HG03565 (cell line): ENCODE measurements around the gene UBXN11.
A peak's percentile ranks its signal among the peaks of the same experiment; 100 is the strongest.

Source experiments
- ATAC-seq: cut with Tn5 transposase; IDR thresholded peaks from one replicate; pipeline ENCODE4 v1.9.1; 2021; ENCODE audit warnings: mild to moderate bottlenecking, moderate library complexity; ENCODE audit not compliant: unreplicated experiment

The UBXN11 gene

DNA sequence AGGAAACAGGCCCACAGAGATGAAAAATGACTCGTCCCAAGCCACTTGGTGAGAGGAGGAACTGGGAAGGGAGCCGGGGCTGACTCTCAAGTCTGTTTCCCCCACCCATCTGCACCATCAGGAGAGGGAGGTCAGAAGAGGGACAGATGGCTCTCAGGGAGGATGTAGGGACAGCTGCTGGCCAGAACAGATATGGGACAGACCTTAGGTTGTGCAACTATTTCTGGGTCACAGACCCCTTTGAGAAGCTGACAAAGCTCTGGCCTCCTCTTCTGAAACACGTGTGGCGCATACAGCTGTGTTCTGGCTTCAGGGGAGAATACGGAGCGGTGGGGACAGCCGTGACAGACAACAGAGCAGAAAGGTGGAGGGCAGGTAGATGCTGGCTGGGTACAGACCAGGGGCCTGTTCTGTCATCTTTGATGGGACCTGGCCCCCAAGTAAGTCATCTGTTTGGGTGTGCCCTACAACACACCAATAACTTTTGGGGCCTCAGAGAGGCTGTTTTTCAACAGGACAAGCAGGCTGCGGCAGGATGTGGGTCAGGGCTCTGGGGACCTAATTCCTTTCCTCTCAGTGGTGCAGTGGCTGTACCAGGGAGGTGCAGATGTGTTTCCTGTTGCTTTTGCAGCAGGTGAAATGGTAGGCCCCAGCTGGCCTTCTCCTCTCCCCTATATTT is 19.3 kb downstream of the UBXN11 start:
- no peak for ATAC-seq

DNA sequence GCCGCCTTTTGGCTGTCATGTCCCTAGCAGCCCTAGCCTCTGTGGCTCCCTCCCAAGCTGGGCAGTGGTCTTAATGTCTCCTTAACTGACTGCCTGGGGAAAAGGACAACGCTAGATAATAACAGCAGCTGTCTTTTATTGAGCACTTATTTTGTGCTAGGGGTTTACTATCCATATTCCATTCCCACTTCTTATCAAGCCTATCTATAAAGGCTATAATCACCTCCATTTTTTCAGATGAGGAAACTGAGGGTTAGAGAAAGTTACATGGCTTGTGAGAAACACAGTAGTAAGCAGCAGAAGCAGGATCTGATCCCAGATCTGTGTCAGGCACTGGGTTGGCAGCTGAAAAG is 20.4 kb downstream of the UBXN11 start:
- ATAC-seq = no peak

DNA sequence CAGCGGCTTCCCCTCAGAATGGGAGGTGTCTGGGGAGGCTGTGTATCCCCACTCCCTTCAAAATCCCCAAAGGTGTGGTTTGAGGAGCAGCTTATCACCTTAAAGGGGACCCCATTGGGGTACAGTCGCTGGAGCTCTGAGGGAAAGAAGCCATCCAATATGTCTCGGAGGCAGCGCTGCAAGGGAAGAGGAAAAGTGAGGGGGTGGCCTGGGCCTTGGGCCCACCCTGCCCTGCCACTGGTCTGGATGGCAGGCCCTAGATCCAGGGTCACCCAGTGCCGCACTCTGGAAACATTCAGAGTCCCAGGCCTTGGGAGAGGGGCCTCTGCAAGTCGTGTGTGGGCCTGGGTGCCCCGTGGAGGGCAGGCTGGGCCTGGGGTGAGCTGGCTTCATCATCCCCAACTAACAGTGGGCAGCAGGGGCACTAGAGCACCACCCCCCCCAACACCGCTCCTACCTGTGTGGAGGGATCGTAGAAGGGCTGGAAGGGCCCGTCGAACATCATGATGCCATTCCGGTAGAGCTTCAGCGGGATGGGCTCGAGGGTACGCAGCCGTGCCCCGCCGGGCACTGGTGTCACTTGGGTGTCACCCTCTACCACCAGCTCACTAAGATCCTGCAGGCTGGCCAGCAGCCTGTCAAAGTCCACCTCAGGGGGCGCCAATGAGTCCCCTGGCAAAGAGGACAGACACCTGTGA is 20.9 kb downstream of the UBXN11 start:
- no peak for ATAC-seq

DNA sequence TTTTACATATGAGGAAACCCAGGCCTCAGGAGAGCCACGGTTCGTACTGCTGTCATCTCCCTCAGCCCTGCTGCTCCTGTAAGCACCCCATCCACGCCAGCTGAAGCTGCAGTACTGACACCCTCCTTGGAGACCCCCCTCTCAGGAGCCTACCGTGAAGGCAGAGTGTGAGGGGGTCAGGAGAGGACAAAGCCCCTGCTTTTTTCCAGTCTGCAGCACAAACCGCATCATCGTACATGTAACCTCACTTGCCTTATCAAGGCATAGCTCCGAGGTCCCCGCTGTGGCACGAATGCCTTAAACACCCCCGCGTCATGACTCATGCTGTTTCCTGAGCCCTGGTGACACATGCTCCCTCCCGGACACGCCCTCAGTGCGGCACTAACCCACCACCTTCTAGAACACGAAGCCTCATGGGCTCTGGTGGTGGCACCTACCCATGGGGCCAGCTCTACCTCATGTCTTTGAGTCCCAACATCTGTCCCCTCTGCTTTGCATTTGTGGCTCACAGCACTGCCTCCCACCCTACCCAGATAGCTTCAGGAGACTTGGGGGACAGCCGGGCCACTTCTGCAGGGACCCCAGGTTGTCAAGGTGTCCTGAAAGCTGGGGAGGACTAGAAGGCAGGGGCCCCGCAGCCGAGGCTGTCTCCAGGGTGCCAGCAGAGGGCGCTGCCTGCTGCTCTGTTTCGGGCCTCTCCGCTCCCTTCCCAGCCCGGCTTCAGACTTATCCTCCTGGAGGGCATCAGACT is 21.7 kb downstream of the UBXN11 start:
- peak; percentile 35 for ATAC-seq

DNA sequence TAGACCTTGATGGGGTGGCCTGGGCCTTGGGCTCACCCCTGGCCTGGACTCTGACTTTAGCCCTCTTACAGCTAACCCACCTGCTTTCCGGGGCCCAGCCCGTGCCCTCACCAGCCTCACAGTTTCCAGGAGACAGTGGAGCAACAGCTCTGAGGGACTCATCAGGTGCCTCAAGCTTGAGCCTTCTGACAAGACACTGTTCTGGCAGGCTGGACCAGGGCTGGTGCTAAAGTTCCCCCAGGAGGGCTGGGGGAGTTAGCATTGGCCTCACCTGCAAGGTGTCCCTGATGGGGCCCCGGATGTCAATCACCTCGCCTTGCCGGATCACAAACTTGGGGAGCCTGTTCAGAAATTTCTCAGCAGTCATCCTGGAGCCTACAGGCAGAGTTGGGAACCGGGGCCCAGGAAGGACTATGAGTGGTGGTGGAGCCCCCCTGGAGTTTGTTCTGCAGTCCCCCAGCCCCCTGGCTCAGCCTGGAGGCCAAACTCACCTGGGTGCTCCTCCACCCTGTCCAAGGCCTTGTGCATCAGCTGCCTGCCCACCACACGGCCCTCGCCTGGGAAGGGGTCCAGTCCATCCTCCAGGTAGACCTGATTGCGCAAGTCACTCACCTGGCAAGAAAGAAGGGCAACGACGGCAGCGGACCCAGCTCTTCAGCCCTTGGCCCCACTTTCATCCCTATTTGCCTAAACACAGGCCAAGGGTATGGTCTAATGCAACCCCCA is 22.4 kb downstream of the UBXN11 start:
- no peak for ATAC-seq

DNA sequence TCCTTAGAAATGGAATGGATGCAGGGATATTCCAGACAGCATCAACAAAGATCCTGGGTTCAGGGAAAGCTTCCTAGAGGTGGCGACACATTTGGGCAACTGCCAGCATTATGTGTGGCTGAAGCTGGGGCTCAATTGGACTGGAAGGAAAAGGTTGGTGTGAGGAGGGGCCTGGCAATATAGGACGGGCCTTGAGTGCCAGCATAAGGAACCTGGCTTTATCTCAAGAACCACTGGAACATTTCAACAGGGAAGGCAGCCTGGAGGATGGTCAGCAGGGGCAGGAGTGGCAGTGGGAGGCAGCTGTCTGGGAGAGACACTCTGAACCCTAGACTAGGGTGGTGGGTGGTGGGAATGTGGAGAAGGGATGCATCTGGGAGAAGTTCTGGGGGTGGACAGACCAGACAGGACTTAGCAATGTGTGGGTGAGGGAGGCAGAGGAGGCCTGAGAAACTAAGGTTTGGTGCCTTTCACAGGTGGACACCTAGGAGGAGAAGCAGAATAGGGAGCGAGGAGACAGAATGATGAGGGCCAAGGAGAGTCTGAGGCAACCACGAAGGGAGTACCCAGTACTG is 23.1 kb downstream of the UBXN11 start:
- ATAC-seq = no peak

DNA sequence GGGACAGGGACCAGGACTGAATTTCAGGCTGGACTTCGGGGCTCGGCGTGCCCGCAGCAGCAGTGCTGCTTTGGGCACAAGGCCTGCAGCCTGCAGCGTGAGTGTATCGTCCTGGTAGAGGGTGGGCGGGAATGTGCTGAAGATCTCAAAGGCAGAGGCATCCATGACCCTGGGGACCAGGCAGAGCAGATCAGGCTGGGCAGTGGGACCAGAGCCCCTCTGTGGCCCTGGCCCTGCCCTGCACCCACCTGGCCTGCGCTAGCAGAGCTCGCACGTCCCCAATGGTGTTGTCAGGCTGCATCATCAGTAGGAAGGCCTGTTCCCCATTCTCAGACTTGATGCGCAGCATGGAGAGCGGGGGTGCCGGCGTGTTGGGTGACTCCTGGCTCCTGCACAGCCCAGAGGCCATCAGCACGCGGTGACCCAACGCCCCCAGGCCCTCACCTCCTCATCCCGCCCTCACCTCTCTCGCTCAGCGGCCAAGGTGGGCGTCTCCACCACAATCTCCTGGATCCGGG is 24.0 kb downstream of the UBXN11 start:
- no peak for ATAC-seq

DNA sequence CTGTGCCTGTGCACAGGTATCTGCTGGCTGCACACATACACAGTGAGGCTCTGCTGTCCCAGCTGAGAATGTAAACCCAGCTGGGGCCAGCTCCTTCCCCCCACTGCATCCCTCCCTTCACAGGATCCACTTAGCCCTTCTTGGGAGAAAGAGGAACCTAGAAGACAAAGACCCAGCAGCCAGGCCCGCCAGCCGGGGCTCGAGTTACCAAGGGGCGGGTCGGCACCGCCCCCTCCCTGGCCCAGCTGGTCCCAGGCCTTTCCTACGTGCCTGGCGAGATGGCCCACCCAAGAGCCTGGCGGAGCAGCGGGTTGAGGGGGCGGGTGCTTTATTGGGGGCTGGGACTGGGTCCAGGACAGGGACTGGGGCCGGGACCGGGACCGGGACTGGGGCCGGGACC is 24.5 kb downstream of the UBXN11 start:
- no peak for ATAC-seq

DNA sequence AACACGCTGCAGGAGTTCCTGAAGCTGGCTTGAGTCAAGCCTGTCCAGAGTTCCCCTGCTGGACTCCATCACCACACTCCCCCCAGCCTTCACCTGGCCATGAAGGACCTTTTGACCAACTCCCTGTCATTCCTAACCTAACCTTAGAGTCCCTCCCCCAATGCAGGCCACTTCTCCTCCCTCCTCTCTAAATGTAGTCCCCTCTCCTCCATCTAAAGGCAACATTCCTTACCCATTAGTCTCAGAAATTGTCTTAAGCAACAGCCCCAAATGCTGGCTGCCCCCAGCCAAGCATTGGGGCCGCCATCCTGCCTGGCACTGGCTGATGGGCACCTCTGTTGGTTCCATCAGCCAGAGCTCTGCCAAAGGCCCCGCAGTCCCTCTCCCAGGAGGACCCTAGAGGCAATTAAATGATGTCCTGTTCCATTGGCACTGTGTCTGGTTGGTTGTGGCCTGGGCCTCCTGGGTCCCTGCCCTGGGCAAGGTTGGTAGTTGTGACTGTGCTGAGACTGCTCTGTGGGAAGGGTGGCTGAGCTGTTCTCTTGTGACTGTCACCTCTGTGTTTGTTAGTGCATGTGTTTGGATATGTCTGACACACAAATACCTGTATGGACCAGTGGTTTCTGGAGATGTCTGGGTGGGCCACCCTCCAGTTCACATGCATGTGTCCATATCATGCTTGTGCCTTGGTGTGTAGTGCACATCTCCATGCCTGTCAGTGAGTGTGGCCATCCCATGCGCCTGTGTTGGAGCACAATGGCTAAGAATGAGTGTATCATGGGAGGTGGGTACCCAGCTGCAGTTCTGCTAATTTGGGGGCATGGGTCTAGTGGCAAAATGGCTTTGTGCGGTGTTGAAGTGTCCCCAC is 25.1 kb downstream of the UBXN11 start:
- ATAC-seq = no peak

DNA sequence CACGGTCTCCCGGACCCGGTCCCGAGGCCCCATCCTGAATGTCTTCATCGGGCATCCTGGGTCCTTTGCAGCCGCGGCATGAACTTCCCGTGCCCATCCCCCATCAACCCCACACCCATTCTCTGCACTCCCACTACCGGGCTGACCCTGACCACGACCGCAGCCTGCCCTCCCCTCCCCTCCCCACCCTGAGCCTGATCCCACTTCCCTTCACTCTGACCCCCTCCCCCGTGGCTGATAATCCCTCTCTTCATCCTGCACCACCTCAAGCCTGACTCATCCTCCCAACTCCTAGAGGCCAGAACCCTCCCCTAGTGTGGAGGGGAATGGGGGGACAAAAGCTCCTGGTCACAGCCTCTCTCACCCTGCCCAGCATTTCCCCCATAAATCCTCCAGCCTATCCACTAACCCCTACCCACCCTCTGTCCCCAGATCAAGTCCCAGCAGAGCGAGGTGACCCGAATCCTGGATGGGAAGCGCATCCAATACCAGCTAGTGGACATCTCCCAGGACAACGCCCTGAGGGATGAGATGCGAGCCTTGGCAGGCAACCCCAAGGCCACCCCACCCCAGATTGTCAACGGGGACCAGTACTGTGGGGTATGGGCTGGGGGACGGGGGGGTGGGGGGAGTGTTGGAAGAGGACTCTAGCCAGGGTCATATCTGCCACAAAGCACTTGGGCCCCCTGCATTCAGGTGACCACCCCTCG is 25.9 kb downstream of the UBXN11 start:
- ATAC-seq = no peak

DNA sequence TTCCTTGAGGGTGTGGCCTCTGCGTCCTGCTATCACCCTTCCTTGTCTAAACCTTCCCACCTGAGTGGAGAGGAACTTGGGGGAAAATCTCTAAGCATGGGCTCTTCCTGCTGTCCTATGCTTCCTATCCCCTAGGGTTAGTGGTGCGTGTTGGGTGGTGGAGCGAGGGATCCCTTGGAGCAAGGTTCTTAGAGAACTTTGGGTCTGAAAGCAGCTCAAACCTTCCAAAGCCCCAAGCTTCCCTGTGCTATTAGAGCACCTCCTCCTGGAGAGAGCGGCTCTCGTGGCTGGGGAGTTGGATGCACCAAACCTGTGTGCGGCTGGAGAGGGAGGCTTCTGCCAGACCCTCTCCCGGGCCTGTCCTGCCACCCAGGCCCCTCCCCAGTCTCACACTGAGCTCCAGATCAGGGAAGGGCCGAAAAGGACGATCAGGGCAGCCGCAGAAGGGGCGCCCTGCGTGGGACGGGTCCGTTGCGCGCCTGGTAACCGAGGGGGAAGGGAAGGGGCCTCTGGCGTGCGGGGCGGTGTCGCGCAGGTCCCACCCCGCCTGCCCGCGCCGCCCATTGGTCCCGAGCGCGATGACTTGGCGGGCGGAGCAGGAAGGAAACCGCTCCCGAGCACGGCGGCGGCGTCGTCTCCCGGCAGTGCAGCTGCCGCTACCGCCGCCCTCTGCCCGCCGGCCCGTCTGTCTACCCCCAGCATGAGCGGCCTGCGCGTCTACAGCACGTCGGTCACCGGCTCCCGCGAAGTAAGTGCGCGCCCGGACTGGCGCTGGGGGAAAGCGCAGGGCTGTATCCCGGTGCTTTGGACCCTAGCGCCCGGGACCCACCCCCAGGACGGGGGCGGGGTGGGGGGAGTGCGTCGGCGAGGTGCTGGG is 26.7 kb downstream of the UBXN11 start, which contains the start of gene SH3BGRL3:
Gene SH3BGRL3 (plus strand): TSS at position 631 of the 877 bp plus-strand sequence. CDS start 70 bp downstream, at position 701.
- ATAC-seq = no peak

DNA sequence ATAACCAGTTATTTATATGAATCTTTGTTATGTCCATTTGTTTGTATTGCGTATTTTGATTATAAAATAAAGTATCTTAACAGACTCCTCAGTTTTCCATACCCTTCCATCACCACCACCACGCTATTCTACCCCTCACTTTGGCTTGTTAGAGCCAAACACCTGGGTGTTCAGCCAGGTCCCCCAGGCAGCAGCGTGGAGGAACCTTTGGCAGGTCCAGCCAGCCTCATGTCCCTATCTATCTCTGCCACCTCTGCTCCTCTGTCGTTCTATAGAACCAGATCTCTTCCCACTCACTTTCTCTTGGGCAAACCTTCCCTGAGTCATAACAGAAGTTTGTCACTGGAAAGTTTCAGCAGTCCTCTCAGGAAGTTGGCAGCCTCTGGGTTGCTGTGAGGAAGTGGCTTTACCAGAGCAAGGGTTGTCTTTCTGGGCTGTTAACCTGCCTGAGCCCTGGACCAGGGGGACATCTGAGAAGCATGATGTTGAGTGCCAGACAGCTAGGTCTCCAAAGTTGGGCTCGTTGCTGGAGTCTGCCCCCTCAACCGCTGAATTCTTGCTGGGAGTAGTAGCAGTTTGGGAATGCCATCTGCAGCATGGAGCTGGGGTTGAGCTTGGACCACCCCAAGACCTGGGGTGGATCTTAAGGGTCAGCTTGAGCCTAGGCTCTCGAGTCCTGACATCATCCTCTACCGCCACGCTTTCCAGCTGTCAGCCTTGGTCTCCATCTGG is 27.5 kb downstream of the UBXN11 start:
- ATAC-seq = no peak

DNA sequence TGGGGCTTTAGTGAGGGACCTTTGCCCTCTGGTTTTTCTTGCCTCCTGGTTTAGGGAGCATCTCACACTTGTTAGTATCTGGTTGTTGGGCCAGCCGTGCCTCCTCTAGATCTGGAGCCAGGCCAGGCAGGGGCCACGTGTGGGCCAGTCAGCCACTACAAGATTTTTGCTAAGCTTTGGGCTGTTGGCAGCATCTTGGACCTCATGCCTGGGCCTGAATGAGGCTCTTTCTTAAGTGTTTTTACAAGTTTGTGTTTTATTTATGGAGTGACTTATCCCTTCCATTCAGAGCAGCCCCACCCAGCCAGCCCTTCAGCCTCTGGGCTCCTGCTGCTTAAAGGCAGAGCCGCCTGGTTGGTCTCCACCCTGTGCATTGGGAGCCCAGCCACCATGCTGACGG is 28.1 kb downstream of the UBXN11 start:
- no peak for ATAC-seq

DNA sequence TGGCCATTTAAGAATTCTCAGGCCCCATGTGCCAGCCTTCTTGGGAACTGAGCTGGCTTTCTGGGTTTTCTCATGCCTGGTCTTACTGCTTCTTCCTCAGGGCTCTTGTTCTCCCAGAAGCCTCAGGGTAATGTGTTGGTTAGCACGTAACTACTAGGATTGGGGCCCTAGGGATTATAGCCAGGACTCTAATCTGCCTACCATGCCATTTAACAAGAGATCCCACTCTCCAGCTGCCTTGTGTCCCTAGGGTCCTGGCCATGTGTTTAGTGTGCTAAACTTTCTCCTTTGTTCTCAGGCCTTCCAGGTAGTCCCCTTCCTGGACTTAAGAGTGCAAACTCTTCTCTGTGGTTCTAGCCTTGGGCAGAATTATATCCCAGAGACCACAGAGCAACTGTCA is 28.7 kb downstream of the UBXN11 start:
- no peak for ATAC-seq

DNA sequence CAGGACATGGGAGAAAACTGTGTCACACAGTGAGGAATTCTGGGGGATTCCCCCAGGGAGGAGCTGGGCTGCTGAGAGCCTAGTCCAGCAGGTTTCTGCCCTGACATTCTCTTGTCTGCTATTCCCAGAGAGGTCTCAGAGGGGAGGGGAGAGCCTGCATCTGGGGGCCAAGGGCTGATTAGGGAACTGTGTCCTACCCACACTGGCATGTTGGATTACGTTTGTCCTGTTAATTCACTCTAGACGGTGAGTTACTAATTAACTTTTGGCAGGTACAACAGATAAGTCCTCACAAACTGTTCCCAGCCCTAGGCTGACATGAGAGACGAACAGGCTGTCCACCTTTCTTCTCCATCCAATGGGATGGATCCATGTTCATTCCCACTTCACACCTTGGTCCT is 29.2 kb downstream of the UBXN11 start:
- no peak for ATAC-seq

DNA sequence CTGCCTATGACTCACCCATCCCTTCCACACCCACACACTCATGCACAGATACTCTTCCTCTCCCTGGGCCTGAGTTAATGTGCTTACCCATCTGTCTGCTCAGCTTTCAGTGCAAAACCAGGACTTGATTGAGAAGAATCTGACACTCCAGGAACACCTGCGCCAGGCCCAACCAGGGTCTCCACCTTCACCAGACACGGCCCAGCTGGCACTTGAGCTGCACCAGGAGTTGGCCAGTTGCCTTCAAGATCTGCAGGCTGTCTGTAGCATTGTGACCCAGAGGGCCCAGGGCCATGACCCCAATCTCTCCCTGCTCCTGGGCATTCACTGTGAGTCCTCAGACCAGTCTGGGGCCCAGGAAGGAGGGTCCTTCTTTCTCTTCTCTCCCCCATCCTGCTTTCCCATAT is 30.0 kb downstream of the UBXN11 start:
- no peak for ATAC-seq

DNA sequence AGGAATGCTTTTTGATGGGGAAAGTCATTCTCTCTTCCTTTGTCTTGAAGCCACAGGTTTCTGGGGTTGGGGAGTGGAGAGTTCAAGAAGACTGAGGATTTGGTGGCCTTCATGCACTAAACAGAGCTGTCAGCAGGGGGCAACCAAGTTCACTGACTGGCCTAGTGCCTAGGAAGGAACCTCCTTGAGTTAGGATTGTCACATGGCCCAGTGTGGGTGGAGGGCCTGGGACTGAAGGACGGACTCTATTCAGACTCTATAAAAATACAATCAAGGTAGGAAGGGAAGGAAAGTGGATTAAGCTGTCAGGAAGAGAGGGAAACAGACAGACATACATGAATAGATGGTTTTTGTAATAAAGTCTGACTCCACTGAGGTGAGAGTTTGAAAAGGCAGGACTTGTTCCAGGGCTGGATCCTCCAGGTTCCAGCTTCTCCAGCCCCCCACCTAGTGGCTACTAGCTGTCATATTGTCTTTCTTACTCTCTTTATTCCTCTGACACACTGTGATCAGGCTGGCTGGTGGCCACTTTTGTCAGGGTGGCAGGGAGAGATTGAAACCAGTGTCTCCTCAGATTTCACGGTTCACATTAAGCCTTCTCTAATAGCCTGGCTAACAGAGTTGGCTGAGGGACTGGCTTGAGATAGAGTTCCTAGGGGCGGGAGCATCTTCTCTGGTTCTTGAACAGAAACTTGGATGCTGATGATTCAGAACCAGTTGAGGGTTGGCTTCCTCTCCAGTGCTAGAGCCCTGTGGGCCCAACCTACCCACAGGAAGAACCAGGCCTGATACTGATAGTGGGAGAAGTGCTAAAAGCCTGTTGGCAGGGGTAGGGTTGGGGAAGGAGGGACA is 30.6 kb downstream of the UBXN11 start:
- ATAC-seq = no peak
